WTC11 (cell line): ENCODE measurements around the gene NCS1. TPM values are rescaled to one million over a fixed set of nuclear protein-coding genes. Genes with fewer than 3 reads are reported as not detected.
A peak's percentile ranks its signal among the peaks of the same experiment; 100 is the strongest.

ENCODE experiments used
- ATAC-seq: fragments of 200-7000 bp; cut with Tn5 transposase; 2 replicates; pipeline ENCODE4 v1.10.0; 2021; ENCODE audit warnings: mild to moderate bottlenecking, moderate library complexity
- CTCF ChIA-PET: fragments of 300-600 bp; sonication (Branson Sonifier 250); formaldehyde crosslinking; loops from one replicate; lab custom pipeline; 2021; ENCODE audit warnings: antibody characterized with exemption; lab: Charles Lee
- POLR2A ChIA-PET: fragments of 350-600 bp; sonication (Branson Sonifier 250); formaldehyde crosslinking; loops from one replicate; lab custom pipeline; 2021; ENCODE audit warnings: antibody characterized with exemption; lab: Charles Lee
- DNase-seq: peaks from one replicate; pipeline ENCODE4 v3.0.0; 2021; ENCODE audit warnings: low spot score
- H3K27ac Mint-ChIP-seq: 2 replicates; pipeline ENCODE4 v1.8.0; 2021; ENCODE audit warnings: mixed read lengths
- H3K27me3 Mint-ChIP-seq: 2 replicates; pipeline ENCODE4 v1.8.0; 2021; ENCODE audit warnings: low read depth, mild to moderate bottlenecking, moderate library complexity, mixed read lengths
- H3K36me3 Mint-ChIP-seq: 2 replicates; pipeline ENCODE4 v1.8.0; 2021; ENCODE audit warnings: mixed read lengths
- H3K4me1 Mint-ChIP-seq: 2 replicates; pipeline ENCODE4 v1.8.0; 2022; ENCODE audit warnings: mixed read lengths
- H3K4me3 Mint-ChIP-seq: 2 replicates; pipeline ENCODE4 v1.8.0; 2021; ENCODE audit warnings: mild to moderate bottlenecking, moderate library complexity, mixed read lengths
- H3K9me3 Mint-ChIP-seq: 2 replicates; pipeline ENCODE4 v1.8.0; 2021; ENCODE audit warnings: mixed read lengths
- ATF3 ChIP-seq: sonication (generic); formaldehyde crosslinking; conservative IDR thresholded peaks from 2 replicates; pipeline ENCODE4 v1.8.1; 2022; ENCODE audit warnings: mild to moderate bottlenecking, missing genetic modification reagents
- CREM ChIP-seq: sonication (generic); formaldehyde crosslinking; IDR thresholded peaks from 2 replicates; pipeline ENCODE4 v1.8.1; 2022; ENCODE audit warnings: mild to moderate bottlenecking, missing genetic modification reagents, moderate library complexity
- CTCF ChIP-seq: fragments of 200-600 bp; IDR thresholded peaks from 2 replicates; pipeline ENCODE4 v1.8.0; 2022; ENCODE audit warnings: antibody characterized with exemption
- ELF4 ChIP-seq: sonication (generic); formaldehyde crosslinking; IDR thresholded peaks from 2 replicates; pipeline ENCODE4 v1.8.1; 2022; ENCODE audit warnings: low read depth, mild to moderate bottlenecking, moderate library complexity, missing genetic modification reagents
- ETV6 ChIP-seq: sonication (generic); formaldehyde crosslinking; IDR thresholded peaks from 2 replicates; pipeline ENCODE4 v1.8.1; 2022; ENCODE audit warnings: mild to moderate bottlenecking, missing genetic modification reagents
- FOXK1 ChIP-seq: sonication (generic); formaldehyde crosslinking; IDR thresholded peaks from 2 replicates; pipeline ENCODE4 v1.8.0; 2022; ENCODE audit warnings: mild to moderate bottlenecking, moderate library complexity, missing genetic modification reagents
- HMGA2 ChIP-seq: fragments of 250-450 bp; sonication (Bioruptor Pico); IDR thresholded peaks from 2 replicates; pipeline ENCODE4 v1.4.0; 2021; ENCODE audit warnings: mild to moderate bottlenecking, moderate library complexity
- IRF2 ChIP-seq: sonication (generic); formaldehyde crosslinking; IDR thresholded peaks from 2 replicates; pipeline ENCODE4 v1.8.0; 2022; ENCODE audit warnings: low read depth, missing genetic modification reagents, borderline replicate concordance
- JUN ChIP-seq: sonication (generic); formaldehyde crosslinking; IDR thresholded peaks from 2 replicates; pipeline ENCODE4 v1.8.0; 2023; ENCODE audit warnings: mild to moderate bottlenecking, missing genetic modification reagents
- KAT7 ChIP-seq: sonication (generic); formaldehyde crosslinking; IDR thresholded peaks from 2 replicates; pipeline ENCODE4 v1.8.1; 2023; ENCODE audit warnings: missing genetic modification reagents, mild to moderate bottlenecking, borderline replicate concordance
- MAX ChIP-seq: sonication (generic); formaldehyde crosslinking; IDR thresholded peaks from 2 replicates; pipeline ENCODE4 v1.8.0; 2022; ENCODE audit warnings: mild to moderate bottlenecking, missing genetic modification reagents
- OVOL2 ChIP-seq: fragments of 250-450 bp; sonication (Bioruptor Pico); IDR thresholded peaks from 2 replicates; pipeline ENCODE4 v1.9.0; 2021; ENCODE audit warnings: mild to moderate bottlenecking, borderline replicate concordance
- PRRX2 ChIP-seq: fragments of 250-450 bp; sonication (Bioruptor Pico); IDR thresholded peaks from 2 replicates; pipeline ENCODE4 v1.8.0; 2021; ENCODE audit warnings: mild to moderate bottlenecking
- RORB ChIP-seq: fragments of 250-450 bp; sonication (Bioruptor Pico); IDR thresholded peaks from 2 replicates; pipeline ENCODE4 v1.9.0; 2021; ENCODE audit warnings: mild to moderate bottlenecking
- SMAD3 ChIP-seq: sonication (generic); formaldehyde crosslinking; IDR thresholded peaks from 2 replicates; pipeline ENCODE4 v1.8.0; 2022; ENCODE audit warnings: missing genetic modification reagents, mild to moderate bottlenecking, borderline replicate concordance
- SP1 ChIP-seq: sonication (generic); formaldehyde crosslinking; conservative IDR thresholded peaks from 2 replicates; pipeline ENCODE4 v1.8.1; 2022; ENCODE audit warnings: missing genetic modification reagents
- TEAD1 ChIP-seq: sonication (generic); formaldehyde crosslinking; IDR thresholded peaks from 2 replicates; pipeline ENCODE4 v1.8.0; 2022; ENCODE audit warnings: mild to moderate bottlenecking, missing genetic modification reagents
- USF1 ChIP-seq: sonication (generic); formaldehyde crosslinking; IDR thresholded peaks from 2 replicates; pipeline ENCODE4 v1.8.0; 2022; ENCODE audit warnings: mild to moderate bottlenecking, missing genetic modification reagents
- ZBTB21 ChIP-seq: sonication (generic); formaldehyde crosslinking; IDR thresholded peaks from 2 replicates; pipeline ENCODE4 v1.8.1; 2023; ENCODE audit warnings: mild to moderate bottlenecking, missing genetic modification reagents, borderline replicate concordance
- ZBTB43 ChIP-seq: sonication (generic); formaldehyde crosslinking; IDR thresholded peaks from 2 replicates; pipeline ENCODE4 v1.8.1; 2023; ENCODE audit warnings: mild to moderate bottlenecking, missing genetic modification reagents
- ZNF317 ChIP-seq: sonication (generic); formaldehyde crosslinking; IDR thresholded peaks from 2 replicates; pipeline ENCODE4 v1.8.1; 2023; ENCODE audit warnings: low read depth, mild to moderate bottlenecking, moderate library complexity, missing genetic modification reagents, borderline replicate concordance
- ZNF396 ChIP-seq: fragments of 250-450 bp; sonication (Bioruptor Pico); IDR thresholded peaks from 2 replicates; pipeline ENCODE4 v1.8.0; 2021; ENCODE audit warnings: mild to moderate bottlenecking, moderate library complexity, borderline replicate concordance
- ZNF512 ChIP-seq: sonication (generic); formaldehyde crosslinking; IDR thresholded peaks from 2 replicates; pipeline ENCODE4 v1.8.1; 2022; ENCODE audit warnings: missing genetic modification reagents, borderline replicate concordance
- ZSCAN18 ChIP-seq: fragments of 250-450 bp; sonication (Bioruptor Pico); IDR thresholded peaks from 2 replicates; pipeline ENCODE4 v2.1.2; 2022; ENCODE audit warnings: mild to moderate bottlenecking, moderate library complexity
- total RNA-seq: library from RNA; stranded (reverse); gene quantifications from 3 replicates; pipeline ENCODE4 v1.2.3, GENCODE V29; 2021

Gene NCS1
- total RNA-seq, 1 experiment from 2014 or later: 32.4 TPM

- POLR2A ChIA-PET: no interaction called here
- DNase-seq: no peak
- TF ChIP-seq KAT7 (CRISPR knock-in tag): no peak
- no peak for TF ChIP-seq CTCF
- no peak for TF ChIP-seq ZNF512
- no peak for TF ChIP-seq CREM
- no peak for TF ChIP-seq FOXK1 (CRISPR knock-in tag)
- TF ChIP-seq ZNF396 (CRISPR knock-in tag): no peak
- no peak for TF ChIP-seq RORB (CRISPR knock-in tag)
- no peak for TF ChIP-seq PRRX2 (CRISPR knock-in tag)
- no peak for TF ChIP-seq SP1
- Mint-ChIP-seq H3K4me1 (peaks cover 11% of the 10 kb centered on the region), H3K36me3 (no peaks in the 10 kb centered on the region), H3K9me3 (no peaks in the 10 kb centered on the region), H3K4me3 (no peak overlapping the region), H3K27ac (0 out of 2 replicates have a peak overlapping the region, but pooled peaks have one; percentile 13), H3K27me3 (no peaks in the 10 kb centered on the region)
- ATAC-seq: no peak
- CTCF ChIA-PET: interaction anchor here (0.6 to 2.6 kb wide), 4 partner anchors 29 to 57 kb away, joined by 3 to 8 read pairs (median 4); no protein-coding TSS in a partner anchor
These were observed 111.5 kb downstream of the NCS1 start for GRCh38 chr9:130283539-130284248.

- no peak overlapping the region for H3K27ac Mint-ChIP-seq
- ChIA-PET CTCF (interaction anchor here (1.4 to 1.8 kb wide), 2 partner anchors 29 to 31 kb away, joined by 3 to 5 read pairs; no protein-coding TSS in a partner anchor), POLR2A (no interaction called here)
- peaks cover 15% of the 10 kb centered on the region for H3K4me1 Mint-ChIP-seq
- no peaks in the 10 kb centered on the region for H3K27me3 Mint-ChIP-seq
- no peaks in the 10 kb centered on the region for H3K36me3 Mint-ChIP-seq
- TF ChIP-seq RORB (CRISPR knock-in tag) (no peak), CREM (no peak), ZNF317 (CRISPR knock-in tag) (no peak), ELF4 (CRISPR knock-in tag) (no peak), USF1 (CRISPR knock-in tag) (no peak), ZBTB43 (CRISPR knock-in tag) (no peak), MAX (CRISPR knock-in tag) (no peak), HMGA2 (CRISPR knock-in tag) (no peak), IRF2 (CRISPR knock-in tag) (no peak), CTCF (no peak), TEAD1 (CRISPR knock-in tag) (no peak), JUN (CRISPR knock-in tag) (no peak), ATF3 (CRISPR knock-in tag) (no peak), KAT7 (CRISPR knock-in tag) (no peak), ZSCAN18 (CRISPR knock-in tag) (no peak), ZBTB21 (no peak), SMAD3 (CRISPR knock-in tag) (no peak), OVOL2 (no peak), PRRX2 (CRISPR knock-in tag) (no peak), ETV6 (CRISPR knock-in tag) (no peak)
- ATAC-seq (no peak), DNase-seq (no peak)
- no peaks in the 10 kb centered on the region for H3K9me3 Mint-ChIP-seq
- H3K4me3 Mint-ChIP-seq: no peak overlapping the region
These were observed 112.0 kb downstream of the NCS1 start for GRCh38 chr9:130284249-130284625.
